ENCODE results near the gene ADCYAP1R1. TPM values are rescaled to one million over a fixed set of nuclear protein-coding genes. Genes with fewer than 3 reads are reported as not detected.

Gene ADCYAP1R1
- polyA plus RNA-seq, 1 experiment, result not detected

GRCh38 chr7:31109751-31110150 is 57.6 kb downstream of the ADCYAP1R1 start:
- H3K27ac ChIP-seq (ENCODE audit: low read depth, low read length), result no peak overlapping the region
- CTCF ChIA-PET, result interaction anchor here (1.5 to 6.0 kb wide), 2 partner anchors 13 to 25 kb away, joined by 5 to 23 read pairs; no protein-coding TSS in a partner anchor
- TF ChIP-seq CTCF (IDR thresholded peaks at IDR 0.05; ENCODE audit: low read depth, low read length), result no peak
- no peaks in the 10 kb centered on the region for H3K9me3 ChIP-seq (ENCODE audit: control insufficient read depth, insufficient read depth, low read length)
- POLR2A ChIA-PET, result no interaction called here
- H3K4me3 ChIP-seq (ENCODE audit: low read depth, low read length), result no peak overlapping the region
- no peak for DNase-seq (ENCODE audit: low read depth, low spot score)
- no peaks in the 10 kb centered on the region for H3K27me3 ChIP-seq (ENCODE audit: control insufficient read depth, insufficient read depth, low read length)

- POLR2A ChIA-PET, result no interaction called here
- Histone ChIP-seq H3K27ac (ENCODE audit: low read depth, low read length) (no peak overlapping the region), H3K4me3 (ENCODE audit: low read depth, low read length) (no peak overlapping the region), H3K27me3 (ENCODE audit: control insufficient read depth, insufficient read depth, low read length) (no peaks in the 10 kb centered on the region), H3K9me3 (ENCODE audit: control insufficient read depth, insufficient read depth, low read length) (no peaks in the 10 kb centered on the region)
- DNase-seq (ENCODE audit: low read depth, low spot score), result no peak
- CTCF ChIA-PET, result interaction anchor here (6.0 kb wide), 1 partner anchor 12 kb away, joined by 23 read pairs; no protein-coding TSS in a partner anchor
- no peak for TF ChIP-seq CTCF (IDR thresholded peaks at IDR 0.05; ENCODE audit: low read depth, low read length)
Observed at GRCh38 chr7:31110331-31111108, 58.4 kb downstream of the ADCYAP1R1 start.

- H3K4me3 ChIP-seq (ENCODE audit: low read depth, low read length), result no peak overlapping the region
- ChIA-PET CTCF (interaction anchor here (6.0 kb wide), 1 partner anchor 12 kb away, joined by 23 read pairs; no protein-coding TSS in a partner anchor), POLR2A (no interaction called here)
- TF ChIP-seq CTCF (IDR thresholded peaks at IDR 0.05; ENCODE audit: low read depth, low read length), result no peak
- DNase-seq (ENCODE audit: low read depth, low spot score), result no peak
- H3K9me3 ChIP-seq (ENCODE audit: control insufficient read depth, insufficient read depth, low read length), result no peaks in the 10 kb centered on the region
- H3K27ac ChIP-seq (ENCODE audit: low read depth, low read length), result no peak overlapping the region
- H3K27me3 ChIP-seq (ENCODE audit: control insufficient read depth, insufficient read depth, low read length), result no peaks in the 10 kb centered on the region
Observed at GRCh38 chr7:31111109-31111451, 59.0 kb downstream of the ADCYAP1R1 start.

- no peaks in the 10 kb centered on the region for H3K27me3 ChIP-seq (ENCODE audit: control insufficient read depth, insufficient read depth, low read length)
- TF ChIP-seq CTCF (IDR thresholded peaks at IDR 0.05; ENCODE audit: low read depth, low read length), result no peak
- H3K4me3 ChIP-seq (ENCODE audit: low read depth, low read length), result no peak overlapping the region
- no peak overlapping the region for H3K27ac ChIP-seq (ENCODE audit: low read depth, low read length)
- CTCF ChIA-PET, result interaction anchor here (0.6 to 6.0 kb wide), 2 partner anchors 9 to 130 kb away, joined by 3 to 23 read pairs; no protein-coding TSS in a partner anchor
- POLR2A ChIA-PET, result no interaction called here
- DNase-seq (ENCODE audit: low read depth, low spot score), result no peak
- no peaks in the 10 kb centered on the region for H3K9me3 ChIP-seq (ENCODE audit: control insufficient read depth, insufficient read depth, low read length)
Observed at GRCh38 chr7:31113660-31114059, 61.6 kb downstream of the ADCYAP1R1 start.

GRCh38 chr7:31114593-31115343 is 62.7 kb downstream of the ADCYAP1R1 start:
- no peak overlapping the region for H3K27ac ChIP-seq (ENCODE audit: low read depth, low read length)
- H3K9me3 ChIP-seq (ENCODE audit: control insufficient read depth, insufficient read depth, low read length), result no peaks in the 10 kb centered on the region
- H3K4me3 ChIP-seq (ENCODE audit: low read depth, low read length), result no peak overlapping the region
- CTCF ChIA-PET, result interaction anchor here (0.6 to 6.0 kb wide), 3 partner anchors 8 to 176 kb away, joined by 3 to 23 read pairs (median 10); no protein-coding TSS in a partner anchor
- no peaks in the 10 kb centered on the region for H3K27me3 ChIP-seq (ENCODE audit: control insufficient read depth, insufficient read depth, low read length)
- POLR2A ChIA-PET, result no interaction called here
- TF ChIP-seq CTCF (IDR thresholded peaks at IDR 0.05; ENCODE audit: low read depth, low read length), result no peak
- no peak for DNase-seq (ENCODE audit: low read depth, low spot score)
